ENCODE measurements around the gene CPA2.

CPA2 gene

DNA sequence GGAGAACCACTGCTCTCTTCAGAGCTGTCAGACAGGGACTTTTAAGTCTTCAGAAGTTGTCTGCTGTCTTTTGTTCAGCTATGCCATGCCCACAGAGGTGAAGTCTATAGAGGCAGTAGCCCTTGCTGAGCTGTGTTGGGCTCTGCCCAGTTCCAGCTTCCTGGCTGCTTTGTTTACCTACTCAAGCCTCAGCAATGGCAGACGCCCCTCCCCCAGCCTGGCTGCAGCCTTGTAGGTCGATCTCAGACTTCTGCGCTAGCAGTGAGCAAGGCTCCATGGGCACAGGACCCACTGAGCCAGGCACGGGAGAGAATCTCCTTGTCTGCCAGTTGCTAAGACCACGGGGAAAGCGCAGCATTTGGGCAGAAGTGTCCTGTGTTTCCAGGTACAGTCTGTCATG lies 12.1 kb upstream of the CPA2 start:
- DNase-seq (ENCODE audit: low read depth in 2 of 2): no peak

DNA sequence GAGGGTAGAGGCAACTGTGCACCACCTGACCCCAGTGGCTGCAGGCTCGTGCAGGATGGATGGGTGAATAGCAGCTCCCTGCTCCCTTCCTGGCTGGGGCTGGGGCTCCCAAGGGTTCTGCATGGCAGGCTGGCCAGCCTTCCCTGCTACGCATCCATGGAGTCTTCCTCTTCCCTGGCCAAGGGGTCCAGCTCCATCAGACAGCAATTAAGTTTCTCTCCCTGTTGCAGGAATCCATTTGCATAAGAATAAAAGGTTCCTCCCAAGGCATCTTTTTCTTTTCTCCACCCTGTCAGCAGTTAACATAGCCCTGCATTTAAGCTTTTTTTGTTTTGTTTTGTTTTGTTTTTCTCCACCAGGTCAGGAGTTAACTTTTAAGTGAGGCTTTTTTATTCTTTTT lies 10.0 kb upstream of the CPA2 start:
- DNase-seq (ENCODE audit: low read depth in 2 of 2): no peak

GRCh38 chr7:130258494-130259078 lies 8.1 kb upstream of the CPA2 start:
- DNase-seq (ENCODE audit: low read depth in 2 of 2): no peak

DNA sequence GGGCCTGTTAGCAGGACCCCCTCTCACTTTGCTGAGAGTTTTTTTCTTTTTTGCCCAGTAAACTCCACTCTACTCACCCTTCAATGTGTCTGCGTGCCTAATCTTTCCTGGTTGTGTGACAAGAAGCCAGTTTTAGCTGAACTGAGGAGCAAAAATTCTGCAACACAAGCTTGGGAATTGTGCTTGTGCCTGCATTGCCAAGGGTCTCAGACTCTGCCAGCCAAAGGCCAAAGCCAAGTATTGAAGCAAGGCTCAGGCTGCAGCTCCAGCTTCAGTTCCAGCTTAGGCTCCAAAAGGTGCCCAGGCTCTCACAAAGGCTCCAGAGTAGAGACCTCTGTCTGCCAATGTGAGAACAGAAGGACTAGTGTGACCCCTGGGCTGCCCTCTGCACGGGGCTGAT lies 4.2 kb upstream of the CPA2 start:
- no peak for DNase-seq (ENCODE audit: low read depth in 2 of 2)

GRCh38 chr7:130263130-130263529 lies 3.5 kb upstream of the CPA2 start:
- no peak for DNase-seq (ENCODE audit: low read depth in 2 of 2)

DNA sequence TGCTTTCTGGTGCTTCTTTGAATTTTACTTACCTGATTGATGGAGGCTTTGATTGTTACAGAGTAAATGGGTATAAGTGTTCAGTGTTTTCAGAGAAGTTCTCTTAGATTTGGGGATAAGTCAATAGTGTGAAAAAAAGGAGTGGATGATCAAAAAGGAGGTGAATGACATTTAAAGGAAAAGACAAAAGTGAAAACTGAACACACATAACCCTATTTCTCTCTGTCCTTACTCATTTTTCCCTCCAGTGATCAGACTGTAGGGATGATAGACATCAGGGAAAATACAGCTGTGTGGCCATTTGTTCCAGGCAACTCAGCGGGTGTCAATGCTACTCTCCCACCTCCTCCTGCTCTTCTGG lies 278 bp downstream of the CPA2 start:
- no peak for DNase-seq (ENCODE audit: low read depth in 2 of 2)

DNA sequence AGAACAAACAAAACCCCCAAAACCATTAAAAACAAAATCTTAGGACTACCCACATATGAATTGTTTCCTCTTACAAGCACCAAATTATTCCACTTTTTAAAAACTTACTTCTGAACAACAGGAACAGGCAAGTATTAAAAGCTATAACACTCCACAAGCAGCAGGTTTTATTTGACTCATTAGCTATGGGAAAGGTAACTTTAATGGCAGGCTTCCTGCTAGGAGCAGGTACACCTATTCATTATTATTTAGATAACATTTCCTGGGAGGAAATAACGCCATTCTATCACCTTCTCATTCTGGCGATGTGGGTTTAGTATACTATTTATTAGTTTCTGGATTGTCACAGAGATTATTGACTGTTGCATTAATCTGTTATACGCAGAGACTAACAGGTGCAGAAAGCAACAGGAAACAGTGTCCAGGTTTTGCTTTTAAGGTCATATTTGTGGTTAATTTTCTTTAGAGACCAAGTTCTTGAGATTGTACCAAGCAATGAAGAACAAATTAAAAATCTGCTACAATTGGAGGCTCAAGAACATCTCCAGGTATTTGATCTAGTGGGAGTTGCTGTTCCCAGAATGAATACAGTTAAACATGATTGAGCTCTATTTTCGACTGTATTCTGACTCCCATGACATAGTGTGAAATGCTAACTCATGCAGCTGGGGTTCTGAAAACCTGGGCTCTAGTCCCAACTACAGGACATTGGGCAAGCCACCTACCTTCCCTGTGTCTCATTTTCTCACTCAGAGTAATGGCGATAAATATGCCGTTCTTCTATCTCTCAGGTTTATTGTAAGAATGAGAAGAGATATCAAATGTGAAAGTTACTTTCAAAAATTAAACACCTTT lies 2.0 kb downstream of the CPA2 start:
- no peak for DNase-seq (ENCODE audit: low read depth in 2 of 2)

GRCh38 chr7:130269318-130269694 lies 2.6 kb downstream of the CPA2 start:
- DNase-seq (ENCODE audit: low read depth in 2 of 2): no peak

GRCh38 chr7:130270947-130271800 lies 4.5 kb downstream of the CPA2 start:
- no peak for DNase-seq (ENCODE audit: low read depth in 2 of 2)

DNA sequence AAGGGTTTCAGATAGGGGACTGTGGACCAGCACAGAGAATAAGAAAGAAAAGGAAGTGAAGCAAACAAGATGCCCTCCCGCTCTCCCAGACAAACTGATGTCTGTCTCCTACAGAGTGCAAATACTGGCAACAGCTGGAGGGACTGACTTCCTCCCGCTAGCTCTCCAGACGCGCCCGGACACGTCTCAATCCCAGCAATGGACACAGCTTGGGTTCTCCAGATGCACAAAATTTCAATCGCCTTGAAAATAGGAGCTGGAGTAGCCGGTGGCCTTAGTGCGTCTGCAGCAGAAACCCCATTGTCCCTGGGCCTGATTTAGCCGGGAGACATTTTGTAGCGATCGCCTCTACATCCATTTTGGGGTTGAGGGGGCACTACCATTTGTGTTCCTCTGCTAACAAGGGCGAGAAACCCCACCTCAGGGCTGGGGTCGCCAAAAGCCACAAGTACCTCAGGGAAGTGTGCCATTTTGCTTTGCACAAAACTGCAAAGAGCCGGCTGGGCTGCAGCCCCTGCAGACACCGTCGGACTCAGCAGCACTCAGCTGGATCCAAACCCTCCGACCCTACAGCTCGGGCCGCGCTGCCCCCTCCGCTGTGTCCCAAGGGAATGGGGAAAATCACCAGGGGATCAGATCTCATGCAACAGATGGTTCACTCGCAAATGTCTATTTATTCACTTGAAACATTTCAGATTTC lies 5.9 kb downstream of the CPA2 start:
- no peak for DNase-seq (ENCODE audit: low read depth in 2 of 2)

GRCh38 chr7:130273081-130273932 lies 6.6 kb downstream of the CPA2 start:
- no peak for DNase-seq (ENCODE audit: low read depth in 2 of 2)

DNA sequence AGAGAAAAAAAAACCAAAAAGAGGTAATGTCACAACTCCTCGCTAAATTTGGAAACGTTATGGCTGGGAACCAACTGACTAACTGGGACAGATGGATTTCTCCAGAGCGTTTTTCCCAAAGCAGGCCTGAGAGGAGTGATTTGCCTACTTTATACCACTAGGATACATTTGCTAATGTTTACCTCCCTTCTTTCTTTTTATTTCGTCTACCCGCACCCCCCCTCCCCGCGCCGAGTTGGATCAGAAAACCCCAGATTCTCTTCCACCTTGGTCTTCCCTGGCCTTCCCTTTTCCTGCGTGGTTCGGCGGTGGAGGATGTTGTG lies 7.2 kb downstream of the CPA2 start:
- DNase-seq (ENCODE audit: low read depth in 2 of 2): no peak

GRCh38 chr7:130274296-130274695 lies 7.6 kb downstream of the CPA2 start:
- DNase-seq (ENCODE audit: low read depth in 2 of 2): no peak

GRCh38 chr7:130274983-130275591 lies 8.4 kb downstream of the CPA2 start:
- no peak for DNase-seq (ENCODE audit: low read depth in 2 of 2)

- no peak for DNase-seq (ENCODE audit: low read depth in 2 of 2)
Observed at GRCh38 chr7:130275826-130276297, 9.2 kb downstream of the CPA2 start.

GRCh38 chr7:130276796-130277762 lies 10.4 kb downstream of the CPA2 start:
- peak in 1 of 2 donors; percentile 23 for DNase-seq (ENCODE audit: low read depth in 2 of 2)

GRCh38 chr7:130277763-130278643 lies 11.3 kb downstream of the CPA2 start:
- no peak for DNase-seq (ENCODE audit: low read depth in 2 of 2)

- no peak for DNase-seq (ENCODE audit: low read depth in 2 of 2)
Observed at GRCh38 chr7:130278860-130279259, 12.2 kb downstream of the CPA2 start.

DNA sequence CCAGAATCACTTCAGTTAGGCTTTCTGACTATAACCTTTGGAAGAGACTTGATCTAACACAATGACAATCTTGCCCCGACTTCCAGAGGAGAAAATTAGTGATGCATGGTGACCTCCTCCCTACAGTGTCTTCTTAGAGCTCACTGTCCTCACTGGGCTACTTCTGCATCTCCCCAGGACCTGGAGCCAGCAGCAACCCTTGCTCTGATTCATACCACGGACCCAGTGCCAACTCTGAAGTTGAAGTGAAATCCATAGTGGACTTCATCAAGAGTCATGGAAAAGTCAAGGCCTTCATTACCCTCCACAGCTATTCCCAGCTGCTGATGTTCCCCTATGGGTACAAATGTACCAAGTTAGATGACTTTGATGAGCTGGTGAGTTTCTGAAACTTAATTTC lies 12.6 kb downstream of the CPA2 start:
- DNase-seq (ENCODE audit: low read depth in 2 of 2): no peak

Measured in stimulated activated CD8-positive, alpha-beta memory T cell treated with anti-CD3 and anti-CD28 coated beads, Interleukin-2, amount 100 ng/mL, for 48 hours (primary cell).